Mammary epithelial cell (primary cell): Measurements from ENCODE around the gene PNRC2.

Source experiments
- CTCF ChIP-seq, 2 donors: IDR thresholded peaks in 1 of 2; conservative IDR thresholded peaks in 1 of 2; 2 replicates each; pipeline ENCODE4 v1.5.1; 2011 to 2012; ENCODE audit warnings: inconsistent platforms in 2 of 2, low read length in 2 of 2, mild to moderate bottlenecking in 2 of 2, control low read depth in 1 of 2, low read depth in 1 of 2; ENCODE audit not compliant: insufficient read depth in 1 of 2; ENCODE audit errors: extremely low read depth in 1 of 2
- EZH2 ChIP-seq: IDR thresholded peaks from 2 replicates; pipeline ENCODE4 v1.6.1; 2012; ENCODE audit warnings: low read length, inconsistent platforms, borderline replicate concordance

GRCh38 chr1:23924601-23925000 lies 35.0 kb upstream of the PNRC2 start:
- no peak for TF ChIP-seq CTCF (conservative IDR thresholded peaks at IDR 0.05 in 1 of 2, IDR thresholded peaks at IDR 0.05 in 1 of 2; ENCODE audit: extremely low read depth in 1 of 2, insufficient read depth in 1 of 2, low read depth in 1 of 2, low read length in 2 of 2)
- no peak for TF ChIP-seq EZH2
